KMS-11 (cell line): ENCODE data around the gene FBLIM1.

ENCODE experiments used
- H2AFZ ChIP-seq: fragments of 200-600 bp; sonication (generic); 2 replicates; pipeline ENCODE4 v1.6.1; 2016; ENCODE audit warnings: antibody characterized with exemption, mixed run types, low read depth
- H3K27ac ChIP-seq: fragments of 200-600 bp; sonication (generic); 2 replicates; pipeline ENCODE4 v1.6.1; 2016; ENCODE audit warnings: mild to moderate bottlenecking, mixed run types
- H3K27me3 ChIP-seq: fragments of 200-600 bp; sonication (generic); 2 replicates; pipeline ENCODE4 v1.6.1; 2017; ENCODE audit warnings: mild to moderate bottlenecking, low read depth, mixed run types, moderate library complexity; ENCODE audit not compliant: insufficient read depth
- H3K36me3 ChIP-seq: fragments of 200-600 bp; sonication (generic); 2 replicates; pipeline ENCODE4 v1.6.1; 2017; ENCODE audit warnings: mild to moderate bottlenecking, mixed run types; ENCODE audit not compliant: insufficient read depth
- H3K4me1 ChIP-seq: fragments of 200-600 bp; sonication (generic); 2 replicates; pipeline ENCODE4 v1.6.1; 2016; ENCODE audit warnings: mild to moderate bottlenecking, low read depth, mixed run types; ENCODE audit not compliant: poor library complexity, severe bottlenecking
- H3K4me2 ChIP-seq: fragments of 200-600 bp; sonication (generic); 2 replicates; pipeline ENCODE4 v1.7.0; 2016; ENCODE audit warnings: mild to moderate bottlenecking, mixed run types
- H3K4me3 ChIP-seq: fragments of 200-600 bp; sonication (generic); IDR thresholded peaks from 2 replicates; pipeline ENCODE4 v1.6.1; 2017; ENCODE audit warnings: low read depth, low read length, mixed read lengths; ENCODE audit not compliant: insufficient read depth
- H3K79me2 ChIP-seq: fragments of 200-600 bp; sonication (generic); 2 replicates; pipeline ENCODE4 v1.6.1; 2016; ENCODE audit warnings: low read depth, mixed run types; ENCODE audit not compliant: insufficient read depth
- H3K9ac ChIP-seq: fragments of 200-600 bp; sonication (generic); 2 replicates; pipeline ENCODE4 v1.6.1; 2016; ENCODE audit warnings: mild to moderate bottlenecking, mixed run types
- H4K20me1 ChIP-seq: fragments of 200-600 bp; sonication (generic); 2 replicates; pipeline ENCODE4 v1.6.1; 2016; ENCODE audit warnings: mild to moderate bottlenecking, mixed run types; ENCODE audit not compliant: insufficient read depth
- CTCF ChIP-seq: fragments of 200-600 bp; sonication (generic); conservative IDR thresholded peaks from 2 replicates; pipeline ENCODE4 v1.6.1; 2017; ENCODE audit warnings: low read depth, mild to moderate bottlenecking, antibody characterized with exemption, low read length, moderate library complexity, mixed read lengths

FBLIM1 gene

GRCh38 chr1:15764890-15765289, 6.3 kb downstream of the FBLIM1 start:
- Histone ChIP-seq H3K27me3 (peaks cover 9% of the 10 kb centered on the region; the same call in 1 of the 2 replicates), H3K27ac (no peak overlapping the region), H3K79me2 (no peaks in the 10 kb centered on the region), H2AFZ (no peak overlapping the region), H4K20me1 (no peaks in the 10 kb centered on the region), H3K4me1 (no peaks in the 10 kb centered on the region), H3K4me2 (no peak overlapping the region), H3K4me3 (no peak overlapping the region), H3K36me3 (no peaks in the 10 kb centered on the region), H3K9ac (no peak overlapping the region)
- no peak for TF ChIP-seq CTCF

GRCh38 chr1:15765495-15766194, 7.0 kb downstream of the FBLIM1 start:
- Histone ChIP-seq H3K27ac (no peak overlapping the region), H3K79me2 (no peaks in the 10 kb centered on the region), H3K27me3 (peaks cover 5% of the 10 kb centered on the region; the same call in 1 of the 2 replicates), H3K9ac (no peak overlapping the region), H3K4me2 (no peak overlapping the region), H3K36me3 (no peaks in the 10 kb centered on the region), H4K20me1 (no peaks in the 10 kb centered on the region), H2AFZ (no peak overlapping the region), H3K4me1 (no peaks in the 10 kb centered on the region), H3K4me3 (no peak overlapping the region)
- no peak for TF ChIP-seq CTCF

- H3K27ac ChIP-seq, result no peak overlapping the region
- no peaks in the 10 kb centered on the region for H3K36me3 ChIP-seq
- no peaks in the 10 kb centered on the region for H3K27me3 ChIP-seq
- no peaks in the 10 kb centered on the region for H4K20me1 ChIP-seq
- H3K4me2 ChIP-seq, result no peak overlapping the region
- no peak for TF ChIP-seq CTCF
- no peaks in the 10 kb centered on the region for H3K79me2 ChIP-seq
- H3K9ac ChIP-seq, result no peak overlapping the region
- no peaks in the 10 kb centered on the region for H3K4me1 ChIP-seq
- H3K4me3 ChIP-seq, result no peak overlapping the region
- H2AFZ ChIP-seq, result no peak overlapping the region
Measured at GRCh38 chr1:15767941-15768340, 9.3 kb downstream of the FBLIM1 start.

- H3K27me3 ChIP-seq, result no peaks in the 10 kb centered on the region
- H3K4me2 ChIP-seq, result no peak overlapping the region
- no peak for TF ChIP-seq CTCF
- H3K79me2 ChIP-seq, result no peaks in the 10 kb centered on the region
- no peaks in the 10 kb centered on the region for H4K20me1 ChIP-seq
- H2AFZ ChIP-seq, result no peak overlapping the region
- no peak overlapping the region for H3K9ac ChIP-seq
- no peak overlapping the region for H3K4me3 ChIP-seq
- H3K36me3 ChIP-seq, result no peaks in the 10 kb centered on the region
- H3K4me1 ChIP-seq, result no peaks in the 10 kb centered on the region
- no peak overlapping the region for H3K27ac ChIP-seq
Measured at GRCh38 chr1:15768388-15768787, 9.8 kb downstream of the FBLIM1 start.
